ENCODE data around the gene ARL2.

- TF ChIP-seq CTCF (IDR thresholded peaks at IDR 0.05; ENCODE audit: low read depth, low read length) = no peak
- TF ChIP-seq EZH2phosphoT487 (IDR thresholded peaks at IDR 0.05; ENCODE audit: low read depth) = no peak
Measured at GRCh38 chr11:65034423-65034822, 20.5 kb downstream of the ARL2 start.

Measured in OCI-LY3 (cell line).